Uterus (tissue), 4 donors: ENCODE data around the gene FOXK1. TPM values are rescaled to one million over a fixed set of nuclear protein-coding genes. Genes with fewer than 3 reads are reported as not detected.

Source experiments
- DNase-seq, 2 donors: peaks; one replicate each; pipeline ENCODE4 v3.0.0-alpha.2; 2019 to 2020
- H3K27ac ChIP-seq, 2 donors: fragments of 200-600 bp; sonication (generic); 1 replicate in 1 of 2; 2 replicates in 1 of 2; pipeline ENCODE4 v1.5.1; 2016 to 2018
- H3K27me3 ChIP-seq, 2 donors: fragments of 200-600 bp; sonication (generic); one replicate each; pipeline ENCODE4 v1.5.1; 2018 to 2019; ENCODE audit warnings: control low read depth in 1 of 2
- H3K36me3 ChIP-seq, 2 donors: fragments of 200-600 bp; sonication (generic); one replicate each; pipeline ENCODE4 v1.5.1; 2019; ENCODE audit warnings: control low read depth in 1 of 2
- H3K4me1 ChIP-seq, 2 donors: fragments of 200-600 bp; sonication (generic); one replicate each; pipeline ENCODE4 v1.5.1; 2018 to 2019; ENCODE audit warnings: control low read depth in 1 of 2
- H3K4me3 ChIP-seq, 2 donors: fragments of 200-600 bp; sonication (generic); 1 replicate in 1 of 2; 2 replicates in 1 of 2; pipeline ENCODE4 v1.5.1; 2018 to 2019; ENCODE audit warnings: mild to moderate bottlenecking in 1 of 2
- H3K9me3 ChIP-seq, 2 donors: fragments of 200-600 bp; sonication (generic); one replicate each; pipeline ENCODE4 v1.5.1; 2019; ENCODE audit warnings: control low read depth in 1 of 2
- POLR2A ChIP-seq, 2 donors: fragments of 450-650 bp; IDR thresholded peaks; one replicate each; pipeline ENCODE4 v1.6.1; 2016; ENCODE audit warnings: antibody characterized with exemption in 2 of 2, mild to moderate bottlenecking in 1 of 2, moderate library complexity in 1 of 2
- intact Hi-C: fragments of 100-400 bp; cut with DNase I; formaldehyde crosslinking; loops from one replicate; pipeline ENCODE4 v1.15.1; 2023; ENCODE audit warnings: low total_unique reads
- total RNA-seq, 4 donors: library from RNA; depleted of rRNA in 3 of 4; stranded (reverse); fragments of >200 nt in 3 of 4; gene quantifications; one replicate each; pipeline versions ENCODE4 v1.1.0 to v1.2.4, GENCODE V29; 2014 to 2023
- TF ChIP-seq, protein P1 (sequence below), 4 experiments: fragments of 200-600 bp in 2 of 4; fragments of 450-650 bp in 2 of 4; sonication (generic) in 2 of 4; IDR thresholded peaks; one replicate each; pipeline ENCODE4 v1.5.1; 2016 to 2019; ENCODE audit warnings: antibody characterized with exemption in 4 of 4, mild to moderate bottlenecking in 2 of 4, moderate library complexity in 1 of 4
- donor health status: DM: yes; HTN: yes; CAD: no.

Gene FOXK1
- total RNA-seq, 4 donors from 2014 or later: 9.0 to 64.1 (median 21.5) TPM

GRCh38 chr7:4781366-4782069, 99.4 kb downstream of the FOXK1 start:
- Histone ChIP-seq H3K4me1 (no peaks in the 10 kb centered on the region), H3K36me3 (no peaks in the 10 kb centered on the region), H3K27me3 (no peaks in the 10 kb centered on the region), H3K4me3 (no peak overlapping the region), H3K9me3 (no peaks in the 10 kb centered on the region), H3K27ac (no peak overlapping the region)
- intact Hi-C loops: no loop called here
- TF ChIP-seq, protein P1, sequence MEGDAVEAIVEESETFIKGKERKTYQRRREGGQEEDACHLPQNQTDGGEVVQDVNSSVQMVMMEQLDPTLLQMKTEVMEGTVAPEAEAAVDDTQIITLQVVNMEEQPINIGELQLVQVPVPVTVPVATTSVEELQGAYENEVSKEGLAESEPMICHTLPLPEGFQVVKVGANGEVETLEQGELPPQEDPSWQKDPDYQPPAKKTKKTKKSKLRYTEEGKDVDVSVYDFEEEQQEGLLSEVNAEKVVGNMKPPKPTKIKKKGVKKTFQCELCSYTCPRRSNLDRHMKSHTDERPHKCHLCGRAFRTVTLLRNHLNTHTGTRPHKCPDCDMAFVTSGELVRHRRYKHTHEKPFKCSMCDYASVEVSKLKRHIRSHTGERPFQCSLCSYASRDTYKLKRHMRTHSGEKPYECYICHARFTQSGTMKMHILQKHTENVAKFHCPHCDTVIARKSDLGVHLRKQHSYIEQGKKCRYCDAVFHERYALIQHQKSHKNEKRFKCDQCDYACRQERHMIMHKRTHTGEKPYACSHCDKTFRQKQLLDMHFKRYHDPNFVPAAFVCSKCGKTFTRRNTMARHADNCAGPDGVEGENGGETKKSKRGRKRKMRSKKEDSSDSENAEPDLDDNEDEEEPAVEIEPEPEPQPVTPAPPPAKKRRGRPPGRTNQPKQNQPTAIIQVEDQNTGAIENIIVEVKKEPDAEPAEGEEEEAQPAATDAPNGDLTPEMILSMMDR (IDR thresholded peaks at IDR 0.05): no peak
- TF ChIP-seq POLR2A (IDR thresholded peaks at IDR 0.05): no peak
- no peak for DNase-seq

DNA sequence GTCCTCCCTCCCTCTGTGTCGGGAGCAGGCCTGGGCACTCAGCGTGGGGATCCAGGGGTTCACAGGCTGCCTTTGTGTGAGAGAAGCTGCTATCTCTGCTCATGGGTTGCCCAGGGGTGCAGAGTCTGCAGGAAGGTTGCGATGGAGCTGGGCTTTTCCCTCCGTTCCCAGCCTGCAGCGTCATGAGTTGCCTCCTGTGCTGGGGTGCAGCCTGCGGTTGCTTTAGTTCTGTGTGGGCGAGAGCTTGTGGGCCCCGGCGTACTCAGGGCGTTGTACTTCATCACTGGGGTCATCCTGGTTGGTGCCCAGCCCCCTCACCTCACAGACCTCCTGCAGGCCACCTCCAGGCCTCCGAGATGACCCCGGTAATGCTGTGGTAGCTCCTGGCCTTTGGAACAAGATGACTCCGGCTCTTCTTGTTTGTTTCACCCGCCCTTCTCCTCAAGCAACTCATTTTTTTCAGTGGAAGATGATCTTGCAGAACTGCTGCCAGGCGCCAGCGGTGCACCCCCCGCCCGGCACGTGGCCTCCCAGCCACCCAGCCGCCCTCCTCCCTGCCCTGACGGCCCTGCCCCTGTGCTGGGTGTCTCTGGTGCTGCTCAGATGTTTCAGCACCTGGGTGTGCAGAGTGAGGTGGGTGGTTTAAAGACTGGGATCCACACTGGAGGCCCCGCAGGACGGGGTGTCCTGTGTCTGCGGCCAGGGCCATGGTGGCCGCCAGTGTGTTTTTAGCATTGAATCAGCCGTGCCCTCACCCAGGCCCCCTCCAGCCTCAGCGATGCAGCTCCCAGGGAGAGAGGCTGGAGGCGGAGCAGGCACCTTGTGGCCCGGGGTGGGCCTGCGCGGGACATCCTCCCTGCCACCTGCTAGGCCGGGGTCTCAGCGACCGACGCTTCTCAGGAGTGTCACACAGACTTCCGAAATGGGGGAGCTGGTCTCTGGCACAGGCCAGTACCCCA, 100.5 kb downstream of the FOXK1 start:
- H3K27me3 ChIP-seq: no peaks in the 10 kb centered on the region

DNA sequence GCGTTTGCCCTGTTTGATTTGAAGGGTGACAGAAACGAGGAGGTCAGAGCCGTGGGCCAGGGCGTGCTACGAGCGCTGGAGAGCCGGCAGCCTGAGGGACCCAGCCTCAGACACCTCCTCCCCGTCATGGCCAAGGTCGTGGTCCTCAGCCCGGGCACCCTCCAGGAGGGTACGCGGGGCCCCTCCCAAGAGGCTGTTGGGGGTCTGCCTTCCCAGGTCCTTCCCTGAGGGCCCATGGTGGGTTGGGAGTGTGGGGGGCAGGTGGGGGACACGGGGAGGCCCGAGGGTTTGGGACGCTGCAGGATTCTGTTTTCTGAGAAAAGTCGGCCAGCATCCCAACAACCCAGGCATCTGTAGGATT, 101.2 kb downstream of the FOXK1 start:
- Histone ChIP-seq H3K36me3 (no peaks in the 10 kb centered on the region), H3K27me3 (no peaks in the 10 kb centered on the region), H3K4me1 (no peaks in the 10 kb centered on the region), H3K4me3 (no peak overlapping the region), H3K27ac (no peak overlapping the region), H3K9me3 (no peaks in the 10 kb centered on the region)
- no peak for TF ChIP-seq POLR2A (IDR thresholded peaks at IDR 0.05)
- TF ChIP-seq, protein P1 (IDR thresholded peaks at IDR 0.05): no peak
- DNase-seq: no peak
- intact Hi-C loops: no loop called here

More for the DNA sequence above, 100.5 kb downstream of the FOXK1 start:
- H3K9me3 ChIP-seq: no peaks in the 10 kb centered on the region
- no peak for TF ChIP-seq POLR2A (IDR thresholded peaks at IDR 0.05)
- TF ChIP-seq, protein P1 (IDR thresholded peaks at IDR 0.05): no peak
- no peak overlapping the region for H3K4me3 ChIP-seq
- intact Hi-C loops: no loop called here
- no peaks in the 10 kb centered on the region for H3K4me1 ChIP-seq
- no peaks in the 10 kb centered on the region for H3K36me3 ChIP-seq
- no peak for DNase-seq
- no peak overlapping the region for H3K27ac ChIP-seq

- H3K36me3 ChIP-seq: no peaks in the 10 kb centered on the region
- no peak for TF ChIP-seq POLR2A (IDR thresholded peaks at IDR 0.05)
- TF ChIP-seq, protein P1 (IDR thresholded peaks at IDR 0.05): no peak
- no peaks in the 10 kb centered on the region for H3K9me3 ChIP-seq
- intact Hi-C loops: no loop called here
- H3K27ac ChIP-seq: no peak overlapping the region
- no peaks in the 10 kb centered on the region for H3K4me1 ChIP-seq
- DNase-seq: no peak
- H3K4me3 ChIP-seq: no peak overlapping the region
- no peaks in the 10 kb centered on the region for H3K27me3 ChIP-seq
These were observed 101.8 kb downstream of the FOXK1 start for GRCh38 chr7:4783762-4784351.
